SKM-1 treated with dmso at 0.1 percent for 144 hours (cell line): ENCODE data around the gene NLN.
A peak's percentile ranks its signal among the peaks of the same experiment; 100 is the strongest.
"Not testable (repeated sequence)": the region's sequence is repeated elsewhere in the genome, so short reads cannot be mapped to it uniquely, and the experiment has no call there.

Source experiments
- DNase-seq: peaks from one replicate; lab custom pipeline; 2025; ENCODE audit not compliant: unreplicated experiment; lab: John Stamatoyannopoulos, UW

Gene NLN

DNA sequence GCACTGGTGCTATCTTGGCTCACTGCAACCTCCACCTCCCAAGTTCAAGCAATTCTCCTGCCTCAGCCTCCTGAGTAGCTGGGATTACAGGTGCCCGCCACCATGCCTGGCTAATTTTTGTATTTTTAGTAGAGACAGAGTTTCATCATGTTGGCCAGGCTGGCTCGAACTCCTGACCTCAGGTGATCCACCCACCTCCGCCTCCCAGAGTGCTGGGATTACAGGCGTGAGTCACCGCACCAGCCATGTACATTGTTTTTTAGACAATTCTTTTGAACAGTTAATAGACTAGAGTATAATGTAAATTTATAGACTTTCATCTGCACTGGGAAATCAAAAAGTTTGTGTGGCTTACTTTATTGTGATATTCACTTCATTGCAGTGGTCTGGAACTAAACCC lies 85.5 kb downstream of the NLN start:
- DNase-seq = not testable (repeated sequence)

DNA sequence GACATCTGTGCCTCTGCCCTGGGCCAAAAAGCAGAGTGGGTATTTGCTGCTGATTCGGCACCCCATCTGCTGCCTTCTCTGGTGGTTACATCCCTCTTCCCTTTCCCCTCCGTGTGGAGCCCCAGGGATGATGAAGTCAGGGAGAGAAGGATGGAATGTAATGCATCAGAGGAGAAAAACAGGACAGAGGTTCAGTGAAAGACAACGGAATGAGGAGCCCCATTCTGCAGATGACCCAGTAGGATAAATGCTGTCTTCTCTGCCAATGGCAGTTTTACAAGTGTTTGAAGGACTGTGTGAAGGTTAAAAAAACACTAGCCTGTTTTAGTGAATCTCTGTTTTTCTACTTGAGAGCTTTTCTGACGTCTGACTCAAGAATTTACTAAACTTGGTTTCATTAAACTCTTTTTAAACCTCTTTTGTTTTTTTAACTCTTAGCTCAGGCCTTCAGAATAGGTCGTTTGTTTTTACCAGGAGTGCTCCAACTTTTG lies 86.3 kb downstream of the NLN start:
- no peak for DNase-seq

DNA sequence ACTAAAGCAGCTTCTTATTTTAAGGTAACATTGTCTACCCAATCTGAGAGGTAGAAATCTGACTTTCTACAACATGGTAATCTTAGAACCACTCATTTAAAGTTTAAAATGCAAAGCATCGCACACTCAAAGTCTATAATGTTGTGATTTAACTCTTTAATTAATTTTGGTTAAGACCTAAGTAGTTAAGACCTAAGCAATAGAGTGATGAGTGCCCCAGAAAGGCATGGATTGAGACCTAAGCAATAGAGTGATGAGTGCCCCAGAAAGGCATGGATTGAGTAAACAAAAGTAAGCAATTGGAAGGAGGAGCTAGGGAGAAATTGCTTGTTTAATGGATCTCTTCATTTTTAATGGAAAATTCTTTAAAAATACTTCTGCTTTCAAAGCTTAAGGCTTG lies 86.8 kb downstream of the NLN start:
- DNase-seq = no peak

DNA sequence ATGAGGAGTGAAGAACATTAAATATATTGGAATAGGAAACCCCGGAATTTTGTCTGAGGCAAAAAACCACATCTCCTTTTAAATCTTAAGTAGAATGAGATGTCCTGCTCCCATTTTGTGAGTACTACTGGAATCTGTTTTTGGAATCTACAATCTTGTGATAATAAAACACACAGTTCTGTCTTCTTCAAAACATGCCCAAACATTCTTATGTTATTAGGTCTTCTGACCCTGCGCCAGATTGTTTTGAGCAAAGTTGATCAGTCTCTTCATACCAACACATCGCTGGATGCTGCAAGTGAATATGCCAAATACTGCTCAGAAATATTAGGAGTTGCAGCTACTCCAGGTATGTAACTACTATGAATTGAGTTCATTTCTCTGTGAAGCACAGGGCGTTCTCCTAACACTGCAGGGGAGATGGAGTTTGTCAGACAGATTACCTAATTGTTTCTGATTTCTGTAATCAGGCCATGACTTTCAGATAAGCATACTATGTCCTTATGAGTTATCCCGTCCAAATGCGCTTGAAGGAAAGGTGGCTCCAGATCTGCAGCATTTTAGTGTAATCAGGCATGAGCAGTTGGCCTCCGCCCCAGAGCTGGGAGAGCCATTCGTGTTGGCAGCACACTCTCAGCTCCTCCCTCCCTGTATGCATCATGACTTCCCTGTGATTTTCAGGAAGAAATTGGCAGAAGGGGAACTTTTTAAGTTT lies 88.0 kb downstream of the NLN start:
- DNase-seq = no peak

DNA sequence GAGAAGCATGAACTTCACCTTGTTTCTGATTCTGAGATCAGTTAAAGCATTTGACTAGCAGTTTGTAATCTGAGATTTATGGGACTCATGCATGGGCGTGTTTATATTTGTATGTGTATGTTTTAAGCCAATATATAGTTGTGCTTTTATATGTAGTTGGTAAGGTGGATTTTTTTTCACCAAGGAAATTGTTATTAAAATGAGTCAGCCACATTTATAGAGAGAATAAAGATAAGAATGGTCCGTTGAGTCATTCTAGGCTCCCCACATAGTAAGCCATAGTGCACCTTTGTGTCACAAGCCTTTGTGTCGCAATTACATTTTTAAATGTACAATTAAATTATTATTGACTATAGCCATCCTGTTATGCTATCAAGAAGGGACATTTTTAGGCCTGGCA lies 89.0 kb downstream of the NLN start:
- DNase-seq = no peak

DNA sequence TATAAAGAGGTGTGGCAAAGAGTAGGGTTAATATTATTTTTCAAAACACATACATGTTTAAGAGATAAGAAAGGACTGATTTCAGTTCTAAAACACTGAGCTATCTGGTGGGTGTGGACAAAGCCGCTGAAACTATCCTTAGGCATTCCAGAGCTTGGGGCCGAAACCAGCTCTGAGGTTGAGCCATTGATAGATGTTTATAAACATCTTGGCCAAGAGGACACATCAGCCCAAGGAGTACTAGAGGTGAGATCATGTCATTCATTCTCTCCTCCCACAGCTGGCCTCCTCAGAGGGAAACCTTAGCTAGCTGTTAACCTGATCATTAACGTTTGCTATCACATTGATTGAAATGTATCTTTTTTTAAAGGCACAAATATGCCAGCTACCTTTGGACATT lies 89.9 kb downstream of the NLN start:
- DNase-seq = no peak

DNA sequence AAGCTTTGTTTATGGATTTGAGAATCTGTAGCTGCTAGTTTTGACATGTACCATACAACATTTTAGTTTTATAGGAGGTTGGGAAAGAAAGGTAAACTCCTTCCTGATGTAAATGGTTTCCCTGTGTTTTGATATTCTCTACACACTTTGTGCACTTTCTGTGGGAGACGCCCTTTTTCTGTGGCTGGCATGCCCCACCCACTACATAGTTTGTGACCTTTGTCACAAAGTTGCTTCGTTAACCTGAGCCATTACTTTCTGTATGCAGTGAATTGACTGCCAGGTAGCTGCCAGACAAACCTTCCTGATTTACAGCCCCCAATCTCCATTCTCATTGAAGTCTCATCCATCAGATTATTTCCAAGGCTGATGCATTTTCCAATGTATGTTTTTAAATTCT lies 90.6 kb downstream of the NLN start:
- DNase-seq = no peak

DNA sequence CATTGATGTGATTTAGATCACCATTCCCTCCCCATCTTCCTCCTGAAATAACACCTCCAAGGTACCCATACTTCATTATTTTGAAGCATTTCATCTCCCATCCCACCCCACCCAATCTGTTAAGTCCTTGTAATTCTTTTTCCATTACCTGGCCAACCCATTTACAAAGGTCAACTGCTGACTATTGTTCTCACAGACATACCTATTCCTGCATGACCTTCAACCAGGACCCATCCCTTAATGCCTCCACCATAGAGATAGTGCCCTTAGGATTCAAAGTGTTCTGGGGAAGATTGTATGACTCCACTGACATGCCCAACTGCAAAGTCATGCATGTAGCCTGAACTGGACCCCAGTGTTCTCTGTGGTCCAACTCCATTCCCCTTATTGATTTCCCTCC lies 91.2 kb downstream of the NLN start:
- DNase-seq = no peak

DNA sequence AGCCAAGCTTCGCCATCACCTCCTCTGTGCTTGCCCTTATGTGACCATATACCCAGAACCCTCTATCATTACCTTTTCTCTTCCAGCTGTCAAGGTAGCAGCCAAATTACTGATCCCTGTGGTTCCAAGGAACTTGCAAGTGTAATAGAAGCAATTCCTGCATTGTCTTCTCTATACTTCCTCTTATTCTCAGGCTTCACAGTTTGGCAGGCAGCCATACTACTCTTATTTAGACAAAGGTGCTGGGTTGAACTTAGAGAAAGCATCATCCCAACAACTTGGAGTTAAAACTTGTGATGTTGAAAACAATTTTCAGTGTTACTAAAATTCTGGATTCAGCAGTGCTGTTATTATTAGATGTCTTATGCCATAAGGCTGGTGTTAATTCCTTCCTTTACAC lies 93.2 kb downstream of the NLN start:
- DNase-seq = peak; percentile 10

DNA sequence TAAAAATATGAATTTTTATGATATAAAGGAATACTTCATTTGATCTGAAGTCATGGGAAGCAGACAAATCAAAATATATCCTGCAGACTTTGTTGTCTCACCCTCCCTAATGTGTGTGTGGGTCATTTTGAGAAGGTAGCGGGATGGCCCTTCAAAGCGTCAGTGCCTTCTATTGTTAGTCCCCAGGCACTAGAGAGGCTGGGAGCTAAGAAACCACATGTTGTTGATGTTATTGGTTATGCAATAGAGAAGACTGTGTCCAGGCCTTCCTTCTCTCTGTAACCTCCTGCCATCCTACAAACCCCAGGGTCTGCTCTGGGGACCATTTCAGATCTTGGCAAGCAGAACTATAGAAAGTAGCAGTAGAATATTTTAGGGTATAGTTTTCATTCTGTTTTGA lies 94.7 kb downstream of the NLN start:
- peak; percentile 45 for DNase-seq

DNA sequence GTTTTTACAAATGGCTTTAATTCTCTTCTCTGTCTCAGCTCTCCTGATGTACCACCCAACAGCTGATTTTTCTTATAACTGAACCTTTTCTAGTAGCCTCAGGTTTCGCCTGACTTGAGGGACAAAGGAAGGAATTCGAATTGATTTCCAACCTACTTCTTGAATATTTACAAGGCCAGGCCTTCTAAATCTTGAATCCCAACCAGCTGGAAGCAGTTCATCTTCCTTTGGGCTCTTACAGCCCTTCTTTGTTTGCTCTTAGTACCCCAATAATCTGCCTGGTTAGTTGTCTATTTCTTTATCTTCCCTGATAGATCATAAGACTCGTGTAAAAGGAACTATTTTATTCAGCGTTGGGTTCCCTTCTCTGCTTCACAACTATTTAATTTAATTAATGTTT lies 95.9 kb downstream of the NLN start:
- DNase-seq = no peak

DNA sequence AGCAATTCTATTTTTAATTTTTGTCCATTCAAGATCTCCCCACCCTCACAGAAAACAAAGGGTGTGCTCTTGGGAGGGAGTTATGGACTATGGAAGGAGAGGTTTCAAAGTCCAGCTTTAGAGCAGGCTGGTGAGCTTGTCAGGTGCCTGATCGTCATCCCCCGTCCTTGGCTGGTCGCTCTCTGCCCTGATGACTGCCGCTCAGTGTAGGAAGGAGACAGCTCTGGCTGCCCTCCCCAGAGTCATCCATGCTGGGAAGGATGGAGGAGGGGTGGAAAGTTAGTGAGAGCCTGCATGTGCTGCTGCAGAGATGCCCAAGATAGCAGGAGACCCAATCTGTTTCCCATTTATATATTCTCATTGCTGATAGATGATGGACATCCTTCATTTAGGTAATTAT lies 96.6 kb downstream of the NLN start:
- no peak for DNase-seq

DNA sequence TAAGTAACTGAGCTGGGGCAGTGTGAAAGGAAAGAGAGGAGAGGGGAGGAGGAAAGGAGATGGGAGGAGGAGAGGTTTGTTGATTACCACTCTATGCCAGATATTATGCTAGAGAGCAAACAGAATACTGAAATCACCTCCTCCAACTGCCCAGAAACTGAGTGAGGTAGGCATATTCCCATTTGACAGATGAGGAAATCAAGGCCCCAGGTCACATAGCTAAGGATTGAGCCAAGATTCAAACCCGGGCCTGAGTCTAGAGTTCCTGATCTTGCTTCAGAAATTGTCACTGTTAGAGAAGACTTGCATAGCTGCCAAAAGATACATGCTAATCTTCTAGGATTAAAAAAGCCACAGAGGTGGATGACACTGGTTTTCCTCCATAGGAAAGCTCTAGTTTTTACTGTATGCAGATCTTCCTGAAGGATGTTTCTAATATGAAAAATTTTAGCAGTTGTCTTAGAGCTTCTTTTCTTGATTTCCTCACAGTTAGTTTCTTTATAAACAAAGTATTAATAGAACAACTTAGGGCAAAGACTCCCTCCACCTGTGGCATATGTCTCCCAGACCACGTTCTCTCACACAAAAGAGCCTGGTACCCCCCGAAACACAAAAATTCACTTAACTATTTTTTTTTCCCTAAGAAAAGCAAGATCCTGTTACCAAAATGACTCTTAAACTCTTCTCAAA lies 97.4 kb downstream of the NLN start:
- DNase-seq = no peak

DNA sequence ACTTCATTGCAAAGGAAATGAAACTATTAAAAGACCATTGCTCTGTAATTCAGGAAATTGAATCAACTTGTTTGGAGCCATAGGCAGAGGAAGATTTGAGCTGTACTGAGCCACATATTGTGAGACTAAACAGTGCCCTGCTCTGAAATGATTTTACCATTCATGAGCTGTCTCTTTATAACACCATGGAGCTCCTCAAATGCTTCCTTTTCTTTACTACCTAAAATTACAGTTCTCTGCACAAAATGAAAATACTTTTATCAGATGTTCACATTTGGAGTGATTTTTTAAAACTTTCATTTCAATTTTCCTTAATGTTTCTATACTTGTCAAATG lies 97.9 kb downstream of the NLN start:
- DNase-seq = no peak

DNA sequence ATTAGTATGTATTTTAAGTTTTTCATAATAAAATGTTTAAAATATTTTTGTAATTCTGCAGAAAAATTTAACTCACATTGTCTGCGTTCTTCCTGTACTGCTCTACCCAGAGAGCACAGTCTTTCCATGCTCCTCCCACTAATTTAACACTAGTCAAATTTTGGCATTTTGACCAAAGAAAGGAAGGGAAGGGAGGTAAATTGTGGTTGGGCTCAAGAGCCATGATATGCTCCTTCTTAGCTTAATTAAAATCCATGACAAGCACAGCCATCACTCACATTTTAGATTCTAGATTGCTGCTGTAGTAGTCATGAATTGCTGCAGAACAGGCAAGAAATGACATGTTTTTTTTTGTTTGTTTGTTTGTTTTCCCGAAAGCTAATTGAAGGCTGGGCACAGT lies 98.4 kb downstream of the NLN start:
- no peak for DNase-seq

DNA sequence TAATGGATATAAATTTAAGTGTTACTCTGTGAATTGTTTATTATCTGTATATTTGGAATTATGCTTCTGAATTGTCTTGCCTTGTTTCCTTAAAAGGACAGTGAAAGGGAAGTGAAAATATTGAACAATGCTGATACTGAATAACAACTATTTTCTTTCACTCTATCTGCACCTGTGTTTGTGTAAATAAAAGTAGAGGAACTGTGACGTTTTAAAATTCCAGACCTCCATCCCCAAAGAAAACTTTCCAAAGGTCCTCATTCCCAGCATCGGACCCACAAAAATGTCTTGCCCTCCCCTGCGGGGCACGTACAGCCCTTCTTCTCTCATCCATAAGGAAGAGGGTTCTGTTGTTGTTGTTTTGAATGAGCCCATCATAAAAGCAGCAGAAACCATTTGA lies 100.0 kb downstream of the NLN start:
- DNase-seq = no peak

DNA sequence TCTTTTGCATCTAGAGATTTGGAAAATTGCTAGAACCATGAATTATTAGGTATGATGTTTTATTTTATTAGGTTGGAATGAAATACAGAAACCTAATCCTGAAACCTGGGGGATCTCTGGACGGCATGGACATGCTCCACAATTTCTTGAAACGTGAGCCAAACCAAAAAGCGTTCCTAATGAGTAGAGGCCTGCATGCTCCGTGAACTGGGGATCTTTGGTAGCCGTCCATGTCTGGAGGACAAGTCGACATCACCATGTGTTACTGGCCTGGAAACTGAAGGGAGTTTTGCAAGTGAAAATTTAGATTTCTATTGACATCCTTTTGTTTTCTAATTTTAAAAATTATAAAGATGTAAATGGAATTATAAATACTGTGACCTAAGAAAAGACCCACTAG lies 100.7 kb downstream of the NLN start:
- no peak for DNase-seq

DNA sequence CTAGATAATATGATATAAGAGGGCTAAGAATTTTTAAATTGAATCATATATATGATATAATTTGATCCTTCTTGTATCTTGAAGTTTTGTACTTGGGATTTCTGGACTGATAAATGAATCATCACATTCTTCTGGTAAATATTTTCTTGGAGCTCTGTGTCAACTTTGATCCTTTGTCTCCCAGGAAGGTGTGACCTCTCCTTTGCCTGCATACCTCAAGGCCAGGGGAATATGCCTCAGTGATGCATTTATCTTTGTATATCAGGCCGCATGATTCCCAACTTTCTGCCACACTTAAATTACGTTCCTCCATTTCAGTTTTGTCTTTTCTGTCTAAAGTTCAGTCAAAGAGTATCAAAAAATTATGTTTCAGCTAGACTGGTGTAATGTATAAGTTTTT lies 101.2 kb downstream of the NLN start:
- no peak for DNase-seq

DNA sequence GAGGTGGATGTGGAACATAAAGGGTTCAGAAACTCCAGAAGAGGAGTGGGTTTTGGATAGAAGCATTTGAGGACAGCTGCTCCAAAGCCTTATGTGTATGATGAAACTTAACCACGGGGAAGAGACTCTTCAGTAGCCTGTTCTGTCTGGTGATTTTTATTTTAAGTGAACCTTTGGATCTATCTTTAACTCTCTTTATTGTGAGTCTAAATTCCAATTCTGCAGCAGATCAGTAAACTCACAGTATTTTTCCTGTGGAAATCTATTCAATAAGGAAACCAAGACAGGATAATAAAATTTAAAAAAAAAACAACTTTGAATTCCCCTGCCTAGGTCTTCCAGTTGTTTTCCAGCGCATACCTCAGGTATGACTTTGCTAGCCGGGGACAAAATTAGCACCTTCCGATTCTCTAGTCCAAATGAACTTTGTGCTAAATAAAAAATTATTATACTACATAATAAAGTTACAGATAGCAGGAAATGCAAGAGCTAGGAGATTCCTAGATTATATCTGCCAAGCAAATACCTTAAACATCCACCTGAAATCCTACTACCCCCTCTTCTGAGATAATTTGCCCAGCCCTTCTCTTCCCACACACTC lies 101.9 kb downstream of the NLN start:
- DNase-seq = no peak

DNA sequence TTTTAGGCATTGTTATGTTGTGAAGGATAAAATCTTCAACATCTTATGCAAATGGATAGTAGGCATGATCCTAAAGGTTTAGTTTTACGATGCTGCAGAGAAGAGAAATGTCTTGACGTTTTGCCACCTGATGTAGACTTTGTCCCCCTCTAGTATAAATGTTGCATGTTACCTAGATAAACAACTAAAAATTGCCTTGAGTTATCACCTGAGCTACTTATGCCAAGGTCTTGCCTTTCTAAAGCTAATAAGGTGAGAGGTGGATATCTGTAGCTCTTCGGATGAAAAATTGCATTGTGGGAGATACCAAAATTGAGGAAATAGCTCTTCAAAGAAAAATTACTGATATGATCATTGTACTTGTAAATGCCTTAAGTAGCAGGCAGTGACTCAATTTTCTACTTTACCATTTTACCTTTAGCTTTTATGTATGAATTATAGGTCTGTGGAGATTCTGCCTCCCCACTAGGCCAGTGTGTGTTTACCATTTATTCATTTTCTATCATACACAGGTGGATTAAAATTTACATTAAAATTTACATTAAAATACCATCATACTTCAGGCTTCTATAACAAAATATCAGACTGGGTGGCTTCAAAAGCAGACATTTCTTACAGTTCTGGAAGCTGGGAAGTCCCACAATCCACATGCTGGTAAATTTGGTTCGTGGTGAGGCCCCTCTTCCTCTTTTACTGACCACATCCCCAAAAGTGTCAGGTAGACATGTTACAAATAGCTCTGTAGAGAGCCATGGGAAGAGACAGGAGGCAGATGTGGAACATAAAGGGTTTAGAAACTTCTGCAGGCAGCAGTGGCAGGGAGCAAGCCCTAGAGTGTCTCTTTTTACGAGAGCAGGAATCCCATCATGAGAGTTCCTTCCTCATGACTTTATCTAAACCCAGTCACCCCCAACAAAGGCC lies 103.7 kb downstream of the NLN start:
- peak; percentile 98 for DNase-seq
